Kidney epithelial cell (primary cell): ENCODE data around the gene FAM118A. TPM values are rescaled to one million over a fixed set of nuclear protein-coding genes. Genes with fewer than 3 reads are reported as not detected.

ENCODE experiments used
- DNase-seq: peaks from one replicate; pipeline ENCODE4 v3.0.0-alpha.2; 2010; ENCODE audit warnings: low read depth
- H3K27me3 ChIP-seq: 2 replicates; pipeline ENCODE4 v1.6.0; 2011; ENCODE audit warnings: low read length; ENCODE audit not compliant: control insufficient read depth, insufficient read depth
- H3K36me3 ChIP-seq: 2 replicates; pipeline ENCODE4 v1.5.1; 2011; ENCODE audit warnings: low read length; ENCODE audit not compliant: control insufficient read depth, insufficient read depth
- H3K4me3 ChIP-seq: 2 replicates; pipeline ENCODE4 v1.5.1; 2011; ENCODE audit warnings: low read depth, mild to moderate bottlenecking, control low read depth, low read length
- CTCF ChIP-seq: IDR thresholded peaks from 2 replicates; pipeline ENCODE4 v1.5.1; 2011; ENCODE audit warnings: mild to moderate bottlenecking, moderate library complexity, low read length, control low read depth, inconsistent platforms; ENCODE audit not compliant: insufficient read depth, poor library complexity, severe bottlenecking
- total RNA-seq: library from RNA; depleted of rRNA; stranded (reverse); fragments of >200 nt; gene quantifications from 2 replicates; pipeline ENCODE4 v1.2.3, GENCODE V29; 2015

FAM118A gene
- total RNA-seq, 1 donor from 2014 or later, result 15.3 TPM

- Histone ChIP-seq H3K4me3 (no peak overlapping the region), H3K27me3 (no peaks in the 10 kb centered on the region), H3K36me3 (no peaks in the 10 kb centered on the region)
- no peak for DNase-seq
- TF ChIP-seq CTCF, result no peak
These were observed 29.1 kb downstream of the FAM118A start for GRCh38 chr22:45338795-45339194.

GRCh38 chr22:45340323-45340722, 30.6 kb downstream of the FAM118A start:
- DNase-seq, result no peak
- H3K4me3 ChIP-seq, result no peak overlapping the region
- no peaks in the 10 kb centered on the region for H3K36me3 ChIP-seq
- no peaks in the 10 kb centered on the region for H3K27me3 ChIP-seq
- TF ChIP-seq CTCF, result no peak

DNA sequence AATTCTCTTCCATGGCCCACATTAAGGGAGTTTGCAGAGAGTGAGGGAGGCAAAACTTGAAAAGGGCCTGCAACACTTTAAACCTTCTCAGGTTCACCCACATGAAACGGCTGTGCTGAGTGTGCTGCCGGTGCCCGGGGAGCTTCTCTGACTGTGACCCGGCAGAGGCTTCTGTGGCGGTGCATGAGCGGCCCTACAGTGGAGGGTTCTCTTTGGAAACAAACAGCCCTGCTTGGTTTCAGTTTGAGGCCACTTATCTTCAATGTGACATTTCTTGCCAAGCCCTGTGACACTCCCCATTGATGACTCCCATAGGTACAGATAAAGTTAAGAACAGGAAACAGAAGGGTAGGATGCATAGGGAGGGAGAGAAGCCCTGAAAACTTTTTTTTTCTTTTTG, 31.8 kb downstream of the FAM118A start:
- Histone ChIP-seq H3K4me3 (no peak overlapping the region), H3K36me3 (no peaks in the 10 kb centered on the region), H3K27me3 (no peaks in the 10 kb centered on the region)
- no peak for TF ChIP-seq CTCF
- no peak for DNase-seq

GRCh38 chr22:45343143-45343542, 33.4 kb downstream of the FAM118A start:
- Histone ChIP-seq H3K4me3 (no peak overlapping the region), H3K36me3 (no peaks in the 10 kb centered on the region), H3K27me3 (no peaks in the 10 kb centered on the region)
- DNase-seq, result no peak
- no peak for TF ChIP-seq CTCF

DNA sequence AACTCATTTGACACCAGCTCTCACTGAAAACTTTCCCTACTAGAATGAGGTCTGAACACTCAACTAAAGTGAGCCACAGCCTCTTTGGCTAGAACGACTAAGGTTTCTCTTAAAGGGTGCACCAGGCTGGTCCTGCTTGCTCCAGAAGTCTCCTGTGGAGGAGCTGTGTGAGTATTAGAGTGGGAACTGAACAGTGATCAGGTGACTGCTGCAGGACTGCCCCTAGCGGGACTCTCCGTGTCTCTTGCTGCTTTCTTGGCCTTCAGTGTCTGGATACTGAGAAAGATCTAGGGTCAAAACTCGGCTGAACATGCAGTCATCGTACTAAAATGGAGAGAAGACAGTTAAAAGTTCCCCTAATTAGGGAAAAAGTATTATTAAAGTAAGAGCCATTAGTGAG, 34.6 kb downstream of the FAM118A start:
- peak; percentile 44 for TF ChIP-seq CTCF
- DNase-seq, result no peak

DNA sequence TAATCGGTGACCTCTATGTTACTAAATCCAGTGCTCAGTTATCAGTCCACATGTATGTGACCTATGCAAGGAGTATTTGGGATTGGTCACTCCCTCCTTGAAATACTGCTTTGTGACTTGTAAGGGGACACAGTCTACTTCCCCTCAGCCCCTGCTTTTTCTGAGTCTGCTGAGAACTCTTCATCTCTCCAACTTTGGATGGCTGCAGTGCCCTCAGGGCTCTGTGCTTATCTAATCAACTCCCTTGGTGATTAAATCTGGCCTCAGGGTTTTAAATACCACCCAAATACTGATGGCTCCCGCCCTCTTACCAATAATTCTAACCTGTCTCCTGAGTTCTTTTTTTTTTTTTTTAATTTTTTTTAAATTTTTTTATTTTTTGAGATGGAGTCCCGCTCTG, 40.2 kb downstream of the FAM118A start:
- DNase-seq, result no peak
- H3K27me3 ChIP-seq, result no peaks in the 10 kb centered on the region
- no peak overlapping the region for H3K4me3 ChIP-seq
- TF ChIP-seq CTCF, result no peak
- no peaks in the 10 kb centered on the region for H3K36me3 ChIP-seq

More for the DNA sequence above, 34.6 kb downstream of the FAM118A start:
- no peaks in the 10 kb centered on the region for H3K36me3 ChIP-seq
- no peaks in the 10 kb centered on the region for H3K27me3 ChIP-seq
- no peak overlapping the region for H3K4me3 ChIP-seq
